K562 (cell line): Measurements from ENCODE around the gene VDAC2. TPM values are rescaled to one million over a fixed set of nuclear protein-coding genes. Genes with fewer than 3 reads are reported as not detected.
A peak's percentile ranks its signal among the peaks of the same experiment; 100 is the strongest.

Experiments used
- ATF1 ChIP-seq, 2 experiments: fragments of 450-650 bp in 1 of 2; IDR thresholded peaks; 2 replicates each; pipeline ENCODE4 v1.6.1; 2016; ENCODE audit warnings: missing compliant biosample characterization in 1 of 2, missing genetic modification characterization in 1 of 2
- ATF7 ChIP-seq: fragments of 450-650 bp; IDR thresholded peaks from 2 replicates; pipeline ENCODE4 v1.7.1; 2014; ENCODE audit warnings: mild to moderate bottlenecking, moderate library complexity
- CBX3 ChIP-seq, 2 experiments: IDR thresholded peaks; 1 replicate in 1 of 2; 2 replicates in 1 of 2; pipeline ENCODE4 v1.6.1; 2012; ENCODE audit warnings: inconsistent platforms in 2 of 2, low read length in 2 of 2, borderline replicate concordance in 1 of 2, control low read depth in 1 of 2
- CREB1 ChIP-seq, 2 experiments: sonication (generic) in 1 of 2; formaldehyde crosslinking in 1 of 2; IDR thresholded peaks; 2 replicates each; pipeline versions ENCODE4 v1.6.1 to v1.8.0; 2012 to 2022; ENCODE audit warnings: inconsistent platforms in 1 of 2, mild to moderate bottlenecking in 1 of 2, missing genetic modification reagents in 1 of 2, moderate library complexity in 1 of 2
- FOXA3 ChIP-seq, 2 experiments: fragments of 450-650 bp in 1 of 2; sonication (generic) in 1 of 2; formaldehyde crosslinking; IDR thresholded peaks in 1 of 2; conservative IDR thresholded peaks in 1 of 2; 2 replicates each; pipeline versions ENCODE4 v1.4.0 to v1.8.0; 2020 to 2022; ENCODE audit warnings: mild to moderate bottlenecking in 2 of 2, missing genetic modification reagents in 1 of 2
- KLF16 ChIP-seq: IDR thresholded peaks from 2 replicates; pipeline ENCODE4 v1.6.1; 2016; ENCODE audit warnings: antibody characterized with exemption
- RB1 ChIP-seq: fragments of 450-650 bp; IDR thresholded peaks from 2 replicates; pipeline ENCODE4 v1.6.1; 2017; ENCODE audit warnings: low read depth, mild to moderate bottlenecking
- polyA plus RNA-seq, 8 experiments: library from polyadenylated mRNA; depleted of rRNA in 4 of 8; stranded (reverse) in 5 of 8; unstranded in 3 of 8; fragments of >200 nt; fragmentation: Nextera tagmentation in 2 of 8; fragmentation: Illumina TruSeq in 1 of 8; extraction: Ambion mirVana in 2 of 8; extraction: Trizol in 1 of 8; gene quantifications; 2 replicates each; pipeline versions ENCODE4 v1.2.1 to v1.2.3, GENCODE V29; 2011 to 2014; ENCODE audit warnings: inconsistent platforms in 1 of 8, missing spikeins in 1 of 8
- total RNA-seq, 7 experiments: library from RNA; depleted of rRNA in 6 of 7; stranded (reverse); fragments of >200 nt in 6 of 7; fragmentation: Illumina TruSeq in 2 of 7; extraction: Trizol in 2 of 7; gene quantifications; 2 replicates each; pipeline versions ENCODE4 v1.2.1 to v1.2.3, GENCODE V29; 2011 to 2021; ENCODE audit warnings: low replicate concordance in 1 of 7
- TF ChIP-seq, protein P1 (sequence below), 2 experiments: IDR thresholded peaks; 2 replicates each; pipeline ENCODE4 v1.6.1; 2012; ENCODE audit warnings: improper control_type of control experiment in 2 of 2, low read depth in 2 of 2, low read length in 2 of 2, borderline replicate concordance in 1 of 2
- TF ChIP-seq, protein P2 (sequence below): sonication (generic); formaldehyde crosslinking; IDR thresholded peaks from 2 replicates; pipeline ENCODE4 v1.8.0; 2022; ENCODE audit warnings: mild to moderate bottlenecking, low read depth, missing genetic modification reagents
- TF ChIP-seq, protein P3 (sequence below): fragments of 450-650 bp; IDR thresholded peaks from 2 replicates; pipeline ENCODE4 v1.6.1; 2017; ENCODE audit warnings: antibody characterized with exemption, mild to moderate bottlenecking
- TF ChIP-seq, protein P4 (sequence below): sonication (generic); formaldehyde crosslinking; IDR thresholded peaks from 2 replicates; pipeline ENCODE4 v1.8.1; 2023; ENCODE audit warnings: mild to moderate bottlenecking, missing genetic modification reagents, moderate library complexity
- TF ChIP-seq, protein P5 (sequence below): fragments of 450-650 bp; IDR thresholded peaks from 2 replicates; pipeline ENCODE4 v1.6.1; 2014; ENCODE audit warnings: low read depth, mild to moderate bottlenecking, moderate library complexity, borderline replicate concordance

Gene VDAC2
- total and polyA plus RNA-seq, 9 of the 15 experiments (the other 6 are each of a cell fraction or from before 2014, with no cell fraction given): 139 to 450 (median 250) TPM

DNA sequence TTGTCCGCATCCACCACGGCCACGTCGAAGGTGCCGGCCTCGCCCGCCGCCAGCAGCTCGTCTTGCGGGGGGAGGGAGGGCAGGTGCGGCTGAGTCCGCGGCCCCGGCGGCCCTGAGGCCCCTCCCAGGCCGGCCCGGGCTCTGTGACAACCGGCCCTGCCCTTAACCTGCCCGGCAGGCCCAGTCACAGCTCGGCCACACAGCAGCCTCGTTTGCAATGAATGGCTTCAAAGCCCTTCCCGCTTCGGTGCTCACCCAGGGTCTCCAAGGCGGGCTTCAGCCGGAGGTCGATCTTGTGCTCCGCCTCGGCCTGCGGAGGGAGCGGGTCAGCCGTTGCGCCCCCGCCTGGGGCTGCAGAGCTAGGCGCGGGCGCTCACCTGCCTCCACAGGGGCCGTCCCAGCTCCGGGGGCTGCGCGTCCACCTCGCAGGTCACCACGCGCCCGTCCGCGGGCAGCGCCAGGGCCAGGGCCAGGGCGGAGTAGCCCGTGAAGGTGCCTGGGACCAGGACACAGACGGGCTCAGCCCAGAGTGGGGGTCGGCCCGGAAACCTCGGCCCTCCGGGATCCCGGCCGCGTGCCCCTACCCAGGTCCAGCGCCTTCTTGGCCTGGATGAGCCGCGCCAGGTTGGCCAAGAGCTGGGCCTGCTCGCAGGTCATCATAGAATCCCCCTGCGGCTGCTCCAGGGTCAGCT, 24.2 kb downstream of the VDAC2 start (continued):
- TF ChIP-seq, protein P1, sequence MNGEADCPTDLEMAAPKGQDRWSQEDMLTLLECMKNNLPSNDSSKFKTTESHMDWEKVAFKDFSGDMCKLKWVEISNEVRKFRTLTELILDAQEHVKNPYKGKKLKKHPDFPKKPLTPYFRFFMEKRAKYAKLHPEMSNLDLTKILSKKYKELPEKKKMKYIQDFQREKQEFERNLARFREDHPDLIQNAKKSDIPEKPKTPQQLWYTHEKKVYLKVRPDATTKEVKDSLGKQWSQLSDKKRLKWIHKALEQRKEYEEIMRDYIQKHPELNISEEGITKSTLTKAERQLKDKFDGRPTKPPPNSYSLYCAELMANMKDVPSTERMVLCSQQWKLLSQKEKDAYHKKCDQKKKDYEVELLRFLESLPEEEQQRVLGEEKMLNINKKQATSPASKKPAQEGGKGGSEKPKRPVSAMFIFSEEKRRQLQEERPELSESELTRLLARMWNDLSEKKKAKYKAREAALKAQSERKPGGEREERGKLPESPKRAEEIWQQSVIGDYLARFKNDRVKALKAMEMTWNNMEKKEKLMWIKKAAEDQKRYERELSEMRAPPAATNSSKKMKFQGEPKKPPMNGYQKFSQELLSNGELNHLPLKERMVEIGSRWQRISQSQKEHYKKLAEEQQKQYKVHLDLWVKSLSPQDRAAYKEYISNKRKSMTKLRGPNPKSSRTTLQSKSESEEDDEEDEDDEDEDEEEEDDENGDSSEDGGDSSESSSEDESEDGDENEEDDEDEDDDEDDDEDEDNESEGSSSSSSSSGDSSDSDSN (IDR thresholded peaks at IDR 0.05; ENCODE audit: borderline replicate concordance in 1 of 2, low read depth in 2 of 2, low read length in 2 of 2): peak in 1 of 2 experiments; percentile 81; a peak in 1 of 4 replicates
- TF ChIP-seq, protein P2, sequence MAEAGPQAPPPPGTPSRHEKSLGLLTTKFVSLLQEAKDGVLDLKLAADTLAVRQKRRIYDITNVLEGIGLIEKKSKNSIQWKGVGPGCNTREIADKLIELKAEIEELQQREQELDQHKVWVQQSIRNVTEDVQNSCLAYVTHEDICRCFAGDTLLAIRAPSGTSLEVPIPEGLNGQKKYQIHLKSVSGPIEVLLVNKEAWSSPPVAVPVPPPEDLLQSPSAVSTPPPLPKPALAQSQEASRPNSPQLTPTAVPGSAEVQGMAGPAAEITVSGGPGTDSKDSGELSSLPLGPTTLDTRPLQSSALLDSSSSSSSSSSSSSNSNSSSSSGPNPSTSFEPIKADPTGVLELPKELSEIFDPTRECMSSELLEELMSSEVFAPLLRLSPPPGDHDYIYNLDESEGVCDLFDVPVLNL (CRISPR knock-in tag): 0 out of 2 replicates have a peak, but pooled peaks have one; percentile 32
- TF ChIP-seq FOXA3 (CRISPR knock-in tag; conservative IDR thresholded peaks at IDR 0.05 in 1 of 2, IDR thresholded peaks at IDR 0.05 in 1 of 2) (peak in 1 of 2 experiments; percentile 75; a peak in 2 of 4 replicates), CBX3 (IDR thresholded peaks at IDR 0.05; ENCODE audit: borderline replicate concordance in 1 of 2, low read length in 2 of 2) (peak in 1 of 2 experiments; percentile 47; a peak in 1 of 3 replicates), RB1 (peak; percentile 26), ATF1 (CRISPR knock-in tag; IDR thresholded peaks at IDR 0.05) (no peak), ATF1 (tag; IDR thresholded peaks at IDR 0.05) (no peak), ATF7 (peak; percentile 45), CREB1 (IDR thresholded peaks at IDR 0.05) (no peak), CREB1 (CRISPR knock-in tag; IDR thresholded peaks at IDR 0.05) (peak; percentile 65; the same call in 1 of the 2 replicates), KLF16 (no peak)
- TF ChIP-seq, protein P3, sequence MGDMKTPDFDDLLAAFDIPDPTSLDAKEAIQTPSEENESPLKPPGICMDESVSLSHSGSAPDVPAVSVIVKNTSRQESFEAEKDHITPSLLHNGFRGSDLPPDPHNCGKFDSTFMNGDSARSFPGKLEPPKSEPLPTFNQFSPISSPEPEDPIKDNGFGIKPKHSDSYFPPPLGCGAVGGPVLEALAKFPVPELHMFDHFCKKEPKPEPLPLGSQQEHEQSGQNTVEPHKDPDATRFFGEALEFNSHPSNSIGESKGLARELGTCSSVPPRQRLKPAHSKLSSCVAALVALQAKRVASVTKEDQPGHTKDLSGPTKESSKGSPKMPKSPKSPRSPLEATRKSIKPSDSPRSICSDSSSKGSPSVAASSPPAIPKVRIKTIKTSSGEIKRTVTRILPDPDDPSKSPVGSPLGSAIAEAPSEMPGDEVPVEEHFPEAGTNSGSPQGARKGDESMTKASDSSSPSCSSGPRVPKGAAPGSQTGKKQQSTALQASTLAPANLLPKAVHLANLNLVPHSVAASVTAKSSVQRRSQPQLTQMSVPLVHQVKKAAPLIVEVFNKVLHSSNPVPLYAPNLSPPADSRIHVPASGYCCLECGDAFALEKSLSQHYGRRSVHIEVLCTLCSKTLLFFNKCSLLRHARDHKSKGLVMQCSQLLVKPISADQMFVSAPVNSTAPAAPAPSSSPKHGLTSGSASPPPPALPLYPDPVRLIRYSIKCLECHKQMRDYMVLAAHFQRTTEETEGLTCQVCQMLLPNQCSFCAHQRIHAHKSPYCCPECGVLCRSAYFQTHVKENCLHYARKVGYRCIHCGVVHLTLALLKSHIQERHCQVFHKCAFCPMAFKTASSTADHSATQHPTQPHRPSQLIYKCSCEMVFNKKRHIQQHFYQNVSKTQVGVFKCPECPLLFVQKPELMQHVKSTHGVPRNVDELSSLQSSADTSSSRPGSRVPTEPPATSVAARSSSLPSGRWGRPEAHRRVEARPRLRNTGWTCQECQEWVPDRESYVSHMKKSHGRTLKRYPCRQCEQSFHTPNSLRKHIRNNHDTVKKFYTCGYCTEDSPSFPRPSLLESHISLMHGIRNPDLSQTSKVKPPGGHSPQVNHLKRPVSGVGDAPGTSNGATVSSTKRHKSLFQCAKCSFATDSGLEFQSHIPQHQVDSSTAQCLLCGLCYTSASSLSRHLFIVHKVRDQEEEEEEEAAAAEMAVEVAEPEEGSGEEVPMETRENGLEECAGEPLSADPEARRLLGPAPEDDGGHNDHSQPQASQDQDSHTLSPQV: peak; percentile 77; the same call in 1 of the 2 replicates
- TF ChIP-seq, protein P4, sequence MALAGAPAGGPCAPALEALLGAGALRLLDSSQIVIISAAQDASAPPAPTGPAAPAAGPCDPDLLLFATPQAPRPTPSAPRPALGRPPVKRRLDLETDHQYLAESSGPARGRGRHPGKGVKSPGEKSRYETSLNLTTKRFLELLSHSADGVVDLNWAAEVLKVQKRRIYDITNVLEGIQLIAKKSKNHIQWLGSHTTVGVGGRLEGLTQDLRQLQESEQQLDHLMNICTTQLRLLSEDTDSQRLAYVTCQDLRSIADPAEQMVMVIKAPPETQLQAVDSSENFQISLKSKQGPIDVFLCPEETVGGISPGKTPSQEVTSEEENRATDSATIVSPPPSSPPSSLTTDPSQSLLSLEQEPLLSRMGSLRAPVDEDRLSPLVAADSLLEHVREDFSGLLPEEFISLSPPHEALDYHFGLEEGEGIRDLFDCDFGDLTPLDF (CRISPR knock-in tag): 0 out of 2 replicates have a peak, but pooled peaks have one; percentile 48
- TF ChIP-seq, protein P5, sequence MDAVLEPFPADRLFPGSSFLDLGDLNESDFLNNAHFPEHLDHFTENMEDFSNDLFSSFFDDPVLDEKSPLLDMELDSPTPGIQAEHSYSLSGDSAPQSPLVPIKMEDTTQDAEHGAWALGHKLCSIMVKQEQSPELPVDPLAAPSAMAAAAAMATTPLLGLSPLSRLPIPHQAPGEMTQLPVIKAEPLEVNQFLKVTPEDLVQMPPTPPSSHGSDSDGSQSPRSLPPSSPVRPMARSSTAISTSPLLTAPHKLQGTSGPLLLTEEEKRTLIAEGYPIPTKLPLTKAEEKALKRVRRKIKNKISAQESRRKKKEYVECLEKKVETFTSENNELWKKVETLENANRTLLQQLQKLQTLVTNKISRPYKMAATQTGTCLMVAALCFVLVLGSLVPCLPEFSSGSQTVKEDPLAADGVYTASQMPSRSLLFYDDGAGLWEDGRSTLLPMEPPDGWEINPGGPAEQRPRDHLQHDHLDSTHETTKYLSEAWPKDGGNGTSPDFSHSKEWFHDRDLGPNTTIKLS: peak; percentile 37; the same call in 1 of the 2 replicates
